HG03354 (cell line): ENCODE data around the gene LPAR1.
"Not testable (repeated sequence)": the region's sequence is repeated elsewhere in the genome, so short reads cannot be mapped to it uniquely, and the experiment has no call there.

Experiments used
- ATAC-seq: cut with Tn5 transposase; IDR thresholded peaks from one replicate; pipeline ENCODE4 v1.9.1; 2021; ENCODE audit warnings: mild to moderate bottlenecking; ENCODE audit not compliant: unreplicated experiment, poor library complexity, severe bottlenecking

Gene LPAR1

GRCh38 chr9:110895147-110895905, 142.9 kb downstream of the LPAR1 start:
- no peak for ATAC-seq

GRCh38 chr9:110894731-110895130, 143.5 kb downstream of the LPAR1 start:
- ATAC-seq, result no peak

- no peak for ATAC-seq
Measured at GRCh38 chr9:110892689-110893088, 145.6 kb downstream of the LPAR1 start.

GRCh38 chr9:110891760-110892159, 146.5 kb downstream of the LPAR1 start:
- no peak for ATAC-seq

- ATAC-seq, result no peak
Measured at GRCh38 chr9:110890416-110890815, 147.9 kb downstream of the LPAR1 start.

- ATAC-seq, result no peak
Measured at GRCh38 chr9:110887276-110887675, 151.0 kb downstream of the LPAR1 start.

GRCh38 chr9:110886832-110887231, 151.4 kb downstream of the LPAR1 start:
- no peak for ATAC-seq

- no peak for ATAC-seq
Measured at GRCh38 chr9:110880189-110880588, 158.1 kb downstream of the LPAR1 start.

GRCh38 chr9:110877374-110877773, 160.9 kb downstream of the LPAR1 start:
- ATAC-seq, result no peak

- no peak for ATAC-seq
Measured at GRCh38 chr9:110876929-110877328, 161.3 kb downstream of the LPAR1 start.

- ATAC-seq, result peak; percentile 90
Measured at GRCh38 chr9:110874963-110875674, 163.2 kb downstream of the LPAR1 start.

- ATAC-seq, result no peak
Measured at GRCh38 chr9:110872920-110873319, 165.3 kb downstream of the LPAR1 start.

GRCh38 chr9:110871736-110872135, 166.5 kb downstream of the LPAR1 start:
- ATAC-seq, result no peak

- no peak for ATAC-seq
Measured at GRCh38 chr9:110869931-110870330, 168.3 kb downstream of the LPAR1 start.

- no peak for ATAC-seq
Measured at GRCh38 chr9:110864011-110864410, 174.3 kb downstream of the LPAR1 start.

- not testable (repeated sequence) for ATAC-seq
Measured at GRCh38 chr9:110861370-110862110, 176.7 kb downstream of the LPAR1 start.

- ATAC-seq, result no peak
Measured at GRCh38 chr9:110856772-110857171, 181.5 kb downstream of the LPAR1 start.

- no peak for ATAC-seq
Measured at GRCh38 chr9:110850401-110851135, 187.7 kb downstream of the LPAR1 start.

- ATAC-seq, result no peak
Measured at GRCh38 chr9:110847671-110848070, 190.6 kb downstream of the LPAR1 start.

GRCh38 chr9:110846215-110846614, 192.1 kb downstream of the LPAR1 start:
- no peak for ATAC-seq
